Glomerular visceral epithelial cell (primary cell): ENCODE measurements around the gene CD81.

ENCODE experiments used
- DNase-seq: peaks from one replicate; pipeline ENCODE4 v3.0.0-alpha.2; 2016; ENCODE audit errors: extremely low spot score

Gene CD81

DNA sequence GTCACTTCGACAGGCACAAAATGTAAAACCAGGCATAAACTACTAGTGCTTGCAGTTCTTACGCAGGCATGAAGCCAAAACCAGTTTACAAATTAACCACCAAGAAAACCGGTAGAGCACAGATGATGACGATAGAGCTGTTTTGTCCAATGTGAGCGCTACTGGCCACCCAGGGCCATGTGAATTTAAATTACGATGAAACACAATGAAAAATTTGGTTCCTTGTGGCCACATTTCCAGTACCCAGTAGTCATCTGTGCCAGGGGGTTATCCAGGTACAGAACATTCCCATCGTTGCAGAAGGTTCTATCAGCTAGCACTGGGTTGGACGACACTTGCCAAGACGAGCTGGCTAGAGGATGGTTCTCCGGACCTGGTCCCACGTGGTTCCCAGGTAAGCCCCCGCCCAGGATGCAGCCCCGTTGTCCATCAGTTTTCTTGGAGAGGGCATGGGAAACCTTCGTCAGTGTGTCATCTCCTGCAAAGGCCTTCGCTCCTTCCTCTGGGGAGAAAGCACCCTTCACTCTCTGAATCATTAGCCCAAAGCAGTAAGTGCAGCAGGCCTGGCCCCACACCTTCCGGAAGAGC lies 1.1 kb upstream of the CD81 start:
- no peak for DNase-seq

DNA sequence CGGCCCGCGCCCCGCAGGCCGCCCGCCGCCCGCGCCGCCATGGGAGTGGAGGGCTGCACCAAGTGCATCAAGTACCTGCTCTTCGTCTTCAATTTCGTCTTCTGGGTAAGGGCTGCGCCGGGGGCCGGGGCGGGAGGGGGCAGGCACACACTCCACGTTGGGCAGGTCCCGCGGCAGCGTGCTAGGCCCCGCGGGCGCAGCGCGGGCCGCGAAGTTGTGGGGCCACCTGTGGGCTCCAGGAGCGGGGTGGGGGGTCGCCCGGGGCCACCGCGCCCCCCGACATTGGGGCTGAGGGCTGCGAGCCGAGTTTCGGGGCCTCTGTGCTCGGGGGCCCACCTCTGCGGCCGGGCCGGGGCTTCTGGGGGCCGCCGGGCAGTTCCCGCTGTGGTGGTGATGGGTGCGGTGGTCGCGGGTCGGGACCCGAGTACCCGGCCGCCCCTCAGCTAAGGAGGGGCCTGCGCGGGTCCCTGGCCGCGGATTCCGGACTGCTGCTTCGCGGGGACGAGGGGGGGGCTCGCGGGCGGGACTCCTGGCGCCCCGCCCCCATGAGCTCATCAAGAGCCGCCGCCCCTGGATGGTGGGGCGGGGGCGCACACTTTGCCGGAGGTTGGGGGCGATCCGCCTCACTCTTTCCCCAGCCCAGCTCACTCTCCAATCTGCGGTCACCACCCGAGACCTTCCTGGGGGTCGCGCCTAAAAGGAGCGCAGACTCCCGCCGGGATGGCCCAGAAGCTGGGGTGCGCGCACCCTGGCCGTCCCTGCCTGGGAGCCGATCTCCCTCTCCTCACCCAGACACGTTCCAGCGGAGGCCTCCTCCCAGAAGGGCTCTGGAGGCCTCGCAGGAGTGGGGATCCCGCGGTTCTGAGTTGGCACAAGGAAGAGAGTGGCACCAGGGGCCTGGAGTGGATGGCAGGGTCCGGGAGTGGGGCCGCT lies 667 bp downstream of the CD81 start:
- peak; percentile 50 for DNase-seq

DNA sequence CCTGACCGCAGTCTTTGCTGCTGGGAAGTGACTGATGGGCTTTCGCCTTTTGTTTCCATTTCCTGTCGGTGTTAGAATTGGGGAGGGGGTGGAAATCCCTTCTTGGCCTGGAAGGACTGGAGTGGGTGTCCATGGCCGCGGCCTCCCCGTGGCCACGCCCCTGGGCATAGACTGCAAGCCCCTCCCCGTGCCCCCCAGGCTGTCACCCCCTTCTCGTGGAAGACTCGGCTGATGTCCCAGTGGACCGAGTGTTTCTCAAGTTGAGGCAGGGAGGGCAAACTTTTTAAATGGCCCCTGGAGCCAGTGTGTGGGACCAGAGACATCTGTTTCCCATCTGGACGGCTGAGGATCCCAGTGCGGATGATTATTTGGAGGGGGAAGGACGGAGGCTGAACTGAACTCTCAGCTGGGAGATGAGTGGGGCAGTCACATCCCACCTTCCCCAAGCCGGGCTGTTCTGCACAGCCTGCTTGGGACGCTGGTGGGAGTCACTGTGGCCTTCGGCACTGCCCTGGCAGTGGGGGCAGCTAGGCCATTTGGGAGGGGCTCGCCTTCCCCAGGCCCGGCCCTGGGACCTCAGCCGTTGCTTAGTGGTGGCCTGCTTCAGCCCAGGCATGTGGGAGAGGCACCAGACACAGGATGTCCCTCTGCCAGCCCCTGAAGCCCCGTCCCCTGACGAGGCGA lies 1.6 kb downstream of the CD81 start:
- DNase-seq, result no peak

DNA sequence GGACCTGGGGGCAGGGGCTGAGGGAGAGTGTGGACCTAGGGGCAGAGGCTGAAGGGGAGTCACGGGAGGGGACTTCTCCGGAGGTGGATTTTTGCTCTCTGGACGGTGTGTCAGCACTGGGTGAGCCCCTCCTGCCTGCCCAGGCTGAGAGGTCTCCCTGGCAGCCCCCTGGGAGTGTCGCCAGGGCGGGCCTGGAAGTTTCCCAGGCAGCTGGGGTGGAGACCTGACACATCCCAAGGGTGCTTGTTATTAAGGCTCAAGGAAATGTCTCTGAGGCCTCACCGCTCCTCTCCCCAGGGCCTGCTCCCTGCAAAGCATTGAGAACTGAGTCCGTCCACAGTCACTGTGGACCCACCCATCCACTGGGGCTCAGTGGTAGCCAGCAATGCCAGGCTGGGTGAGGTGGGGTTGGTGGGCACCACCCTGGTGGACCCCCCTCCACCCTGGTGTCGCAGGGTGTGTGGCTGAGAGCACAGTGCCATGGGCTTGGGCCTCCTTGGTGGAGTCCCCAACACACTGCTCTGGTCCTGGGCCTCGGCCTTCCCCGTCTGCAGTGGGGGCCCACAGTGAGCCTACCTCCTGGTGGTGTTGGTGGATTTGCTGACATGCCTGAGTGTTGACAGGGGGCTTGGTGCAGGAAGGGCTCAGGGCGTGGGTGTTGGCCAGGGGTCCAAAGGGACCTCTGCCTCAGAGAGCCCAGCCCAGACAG lies 2.5 kb downstream of the CD81 start:
- DNase-seq, result no peak

DNA sequence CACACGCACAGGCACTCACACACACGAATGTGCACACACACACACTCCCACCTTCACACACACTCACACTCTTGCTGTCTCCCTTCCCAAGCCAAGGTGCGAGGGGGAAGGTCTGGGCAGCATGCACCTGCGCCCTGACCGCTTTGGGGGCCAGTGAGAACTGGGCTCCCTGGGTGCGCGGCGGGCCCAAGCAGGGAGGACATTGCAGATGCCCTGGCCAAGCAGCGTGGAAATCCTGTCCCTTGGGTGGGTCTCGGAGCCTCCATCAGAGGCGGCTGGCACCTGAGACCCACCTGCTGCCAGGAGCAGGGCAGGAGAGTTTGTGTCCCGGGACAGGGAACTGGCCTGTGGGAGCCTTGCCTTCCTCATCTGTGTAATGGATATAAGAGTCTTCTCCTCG lies 3.3 kb downstream of the CD81 start:
- no peak for DNase-seq

DNA sequence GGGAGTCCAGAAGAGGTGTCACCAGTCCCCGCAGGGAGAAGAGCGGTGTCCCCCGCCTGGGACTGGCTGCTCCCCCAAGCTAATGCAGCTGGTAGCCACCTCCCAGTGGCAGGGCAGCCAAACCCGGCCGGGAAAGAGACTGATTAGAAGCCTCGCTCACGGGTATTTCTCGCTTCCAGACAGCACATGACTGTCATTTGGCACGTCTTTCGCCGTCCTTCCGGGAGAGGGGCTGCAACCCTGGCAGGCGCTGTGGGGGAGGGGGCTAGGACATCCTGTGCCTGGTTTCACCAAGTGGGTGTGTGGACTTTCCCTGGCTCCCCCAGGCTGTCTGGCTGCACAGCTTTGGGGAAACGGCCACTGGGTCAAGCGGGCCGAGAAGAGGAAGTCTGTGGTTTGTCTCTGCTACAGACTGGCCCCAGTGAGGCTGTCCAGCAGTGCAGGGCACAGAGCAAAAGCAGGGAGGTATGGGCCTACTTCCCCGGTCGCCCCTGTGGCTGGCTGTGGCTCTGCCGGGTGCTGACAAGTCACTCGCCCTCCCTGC lies 3.8 kb downstream of the CD81 start:
- DNase-seq, result no peak

DNA sequence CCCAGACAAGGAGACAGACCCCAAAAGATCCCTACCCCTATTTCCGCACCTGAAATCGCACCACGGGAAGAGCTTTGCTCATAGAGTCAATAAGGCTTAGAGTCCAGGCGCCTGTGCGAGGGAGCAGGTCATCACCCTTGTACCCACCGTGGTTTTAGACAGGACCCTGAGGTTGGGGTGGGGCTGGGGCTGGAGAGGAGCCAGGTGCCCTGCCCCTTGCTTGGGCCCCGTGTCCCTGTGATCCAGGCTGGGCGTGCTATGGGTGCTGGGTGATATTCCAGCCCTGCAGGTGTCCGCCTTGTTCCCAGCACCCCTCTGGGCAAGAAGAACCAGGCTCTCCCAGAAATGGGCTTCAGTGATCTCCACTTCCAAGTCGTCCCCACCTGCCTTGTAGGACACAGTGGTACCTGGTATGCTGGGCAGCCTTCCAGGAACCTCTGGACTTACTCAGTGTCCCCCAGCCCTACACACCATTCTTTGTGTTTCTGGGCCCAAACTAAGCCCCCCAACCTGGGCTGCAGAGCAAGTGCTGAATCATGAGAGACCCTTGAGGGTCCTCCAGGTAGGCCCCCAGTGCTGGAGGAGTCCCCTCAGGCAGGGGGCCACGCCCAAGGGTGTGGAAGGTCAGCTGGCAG lies 4.5 kb downstream of the CD81 start:
- DNase-seq, result no peak

DNA sequence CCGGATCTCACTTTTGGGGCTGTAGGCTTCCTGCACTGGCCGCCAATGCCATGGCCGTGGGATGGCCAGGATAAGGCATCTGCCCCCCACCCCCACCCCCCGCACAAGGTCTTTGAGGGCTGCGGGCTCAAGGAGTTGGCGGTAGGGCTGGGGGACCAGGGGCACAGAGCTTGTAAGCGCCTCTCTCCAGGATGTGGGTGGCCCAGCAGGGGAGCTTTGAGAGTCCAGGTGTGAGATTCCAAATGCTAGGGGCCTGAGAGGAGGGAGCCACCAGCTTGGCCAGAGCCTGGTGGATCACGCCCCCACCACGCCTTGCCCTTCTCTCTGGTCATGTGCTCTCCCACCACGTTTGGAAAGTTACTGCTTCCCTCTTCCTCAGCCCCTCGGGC lies 5.0 kb downstream of the CD81 start:
- no peak for DNase-seq

DNA sequence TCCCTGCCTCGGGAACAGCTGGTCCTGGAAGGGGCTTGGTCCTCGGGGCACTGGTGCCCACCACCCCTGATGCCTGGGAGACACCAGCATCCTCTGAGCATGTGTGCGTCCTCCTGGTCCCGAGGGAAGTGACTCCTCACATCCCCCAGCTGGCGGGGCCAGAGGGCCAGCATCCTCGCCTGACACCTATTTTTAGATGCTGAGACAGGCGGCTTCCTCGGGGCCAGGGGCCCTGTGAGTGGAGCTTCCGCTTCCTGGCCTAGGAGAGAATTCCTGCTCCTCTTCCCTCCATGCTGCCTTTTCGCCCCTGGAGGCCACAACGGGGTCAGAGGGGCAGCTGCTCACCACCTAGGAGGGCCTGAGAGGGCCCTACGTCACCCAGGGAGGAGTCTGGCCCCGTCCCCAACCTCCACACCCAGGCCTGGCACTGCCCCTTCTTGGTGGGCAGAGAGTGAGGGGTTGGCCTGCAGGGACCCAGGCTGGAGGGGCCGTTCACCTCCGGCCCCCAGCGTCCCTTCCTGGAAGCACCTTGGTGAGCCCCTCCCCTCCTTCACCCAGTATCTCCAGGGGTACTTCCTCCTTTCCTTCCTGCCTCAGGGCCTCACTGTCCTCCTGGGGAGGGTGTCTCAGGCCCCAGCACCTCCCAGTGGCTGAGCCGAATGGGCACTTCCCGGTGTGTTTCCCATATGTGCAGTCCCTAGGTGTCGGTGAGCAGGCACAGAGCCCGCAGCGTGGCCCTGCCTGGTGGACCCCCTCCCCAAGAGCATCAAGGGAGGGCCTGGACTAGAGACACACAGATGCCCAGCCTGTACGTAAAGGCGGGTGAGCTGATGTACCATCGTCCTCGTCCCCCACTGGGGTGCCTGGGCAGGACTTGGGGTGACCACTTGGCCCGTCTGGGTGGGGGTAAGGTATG lies 6.1 kb downstream of the CD81 start:
- no peak for DNase-seq

DNA sequence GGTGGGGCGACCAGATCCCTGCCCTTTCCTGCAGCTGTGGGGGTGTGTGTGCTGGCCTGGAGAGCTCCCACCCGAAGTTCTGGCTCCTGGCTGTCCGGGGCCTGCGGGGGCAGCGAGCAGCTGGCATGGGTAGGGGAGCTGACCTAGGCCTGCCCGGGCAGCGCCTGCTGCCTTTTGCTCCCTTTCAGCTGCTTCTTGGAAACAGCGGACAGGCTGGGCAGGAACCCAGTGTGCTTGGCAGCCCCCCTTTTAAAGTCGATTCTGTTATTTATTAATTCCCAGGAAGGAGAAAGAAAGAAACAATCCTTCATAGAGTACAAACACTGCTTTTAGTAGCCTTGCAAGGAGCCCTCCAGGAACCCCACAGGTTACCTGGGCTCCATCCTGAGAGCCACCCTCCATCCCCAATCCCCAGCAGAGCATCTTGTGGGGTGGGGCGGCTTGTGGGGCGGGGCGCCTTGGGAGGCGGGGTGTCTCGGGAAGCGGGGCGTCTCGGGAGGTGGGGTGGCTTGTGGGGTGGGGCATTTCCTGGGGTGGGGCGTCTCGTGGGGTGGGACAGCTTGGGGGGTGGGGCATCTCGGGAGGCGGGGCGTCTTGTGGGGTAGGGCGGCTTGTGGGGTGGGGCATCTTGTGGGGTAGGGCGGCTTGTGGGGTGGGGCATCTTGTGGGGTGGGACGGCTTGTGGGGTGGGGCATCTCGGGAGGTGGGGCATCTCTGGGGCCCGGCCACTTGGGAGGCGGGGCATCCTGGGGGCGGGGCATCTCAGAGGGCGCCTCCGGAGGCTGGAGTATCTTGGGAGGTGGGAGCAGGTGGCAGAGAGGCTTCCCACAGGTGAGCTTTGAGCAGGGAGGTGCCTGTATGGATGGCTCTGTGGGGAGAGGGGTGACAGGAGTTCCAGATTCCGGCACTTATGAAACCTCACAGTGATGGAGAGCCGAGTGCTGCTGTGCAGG lies 7.0 kb downstream of the CD81 start:
- no peak for DNase-seq

DNA sequence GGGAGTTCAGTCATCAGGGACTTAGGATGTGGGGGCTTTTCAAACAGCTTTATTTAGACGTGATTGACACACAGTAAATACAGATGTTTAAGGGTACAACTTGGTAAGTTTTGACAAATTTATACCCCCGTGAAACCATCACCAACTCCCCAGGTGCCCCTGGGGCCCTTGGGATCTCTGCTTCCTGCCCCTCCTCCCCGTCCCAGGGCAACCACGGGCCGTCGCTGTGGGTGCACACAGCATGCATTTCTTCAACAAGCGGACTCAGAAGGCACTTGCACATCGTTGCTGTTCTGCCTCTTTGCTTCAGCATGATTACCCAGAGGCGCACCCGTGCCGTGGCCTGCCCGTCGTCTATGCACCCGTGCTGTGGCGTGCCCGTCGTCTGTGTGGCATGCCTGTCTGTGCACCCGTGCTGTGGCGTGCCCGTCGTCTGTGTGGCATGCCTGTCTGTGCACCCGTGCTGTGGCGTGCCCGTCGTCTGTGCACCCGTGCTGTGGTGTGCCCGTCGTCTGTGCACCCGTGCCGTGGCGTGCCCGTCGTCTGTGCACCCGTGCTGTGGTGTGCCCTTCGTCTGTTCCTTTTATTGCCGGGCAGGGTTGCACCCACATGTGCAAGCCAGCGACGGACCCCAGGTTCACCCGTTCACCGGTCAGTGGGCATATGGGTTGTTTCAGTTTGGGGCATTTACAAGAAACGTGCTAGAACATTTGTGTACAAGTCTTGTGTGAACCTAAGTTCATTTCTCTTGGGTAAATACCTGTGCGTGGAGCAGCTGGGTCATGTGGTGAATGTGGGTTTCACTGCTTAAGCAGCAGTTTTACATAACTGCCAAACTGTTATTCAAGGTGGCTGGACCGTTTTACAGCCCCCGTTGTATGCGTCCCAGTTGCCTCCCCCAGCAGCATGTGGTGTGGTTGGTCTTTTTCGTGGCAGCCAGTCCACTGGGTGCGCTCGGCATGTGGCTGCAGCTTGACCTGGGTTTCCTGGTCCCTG lies 8.3 kb downstream of the CD81 start:
- no peak for DNase-seq

DNA sequence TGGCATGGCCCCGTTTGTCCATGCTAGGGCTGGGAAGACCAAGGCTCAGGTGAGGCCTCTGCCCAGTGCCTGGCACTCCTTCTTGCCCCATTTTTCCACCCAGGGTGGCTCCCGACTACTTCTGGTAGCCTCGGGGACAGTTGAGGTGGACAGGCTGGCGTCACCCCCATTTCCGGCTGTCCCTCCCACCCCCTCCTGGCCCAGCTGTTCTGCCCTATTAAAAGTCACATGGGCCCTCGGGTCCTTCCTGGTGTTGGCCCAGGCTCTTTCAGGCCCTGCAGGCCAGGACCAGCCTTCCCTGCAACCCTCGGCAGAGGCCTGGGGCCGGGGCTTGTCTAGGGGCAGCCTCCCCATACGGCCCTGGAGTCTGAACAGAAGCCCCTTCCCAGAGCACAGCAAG lies 9.5 kb downstream of the CD81 start:
- DNase-seq, result no peak

DNA sequence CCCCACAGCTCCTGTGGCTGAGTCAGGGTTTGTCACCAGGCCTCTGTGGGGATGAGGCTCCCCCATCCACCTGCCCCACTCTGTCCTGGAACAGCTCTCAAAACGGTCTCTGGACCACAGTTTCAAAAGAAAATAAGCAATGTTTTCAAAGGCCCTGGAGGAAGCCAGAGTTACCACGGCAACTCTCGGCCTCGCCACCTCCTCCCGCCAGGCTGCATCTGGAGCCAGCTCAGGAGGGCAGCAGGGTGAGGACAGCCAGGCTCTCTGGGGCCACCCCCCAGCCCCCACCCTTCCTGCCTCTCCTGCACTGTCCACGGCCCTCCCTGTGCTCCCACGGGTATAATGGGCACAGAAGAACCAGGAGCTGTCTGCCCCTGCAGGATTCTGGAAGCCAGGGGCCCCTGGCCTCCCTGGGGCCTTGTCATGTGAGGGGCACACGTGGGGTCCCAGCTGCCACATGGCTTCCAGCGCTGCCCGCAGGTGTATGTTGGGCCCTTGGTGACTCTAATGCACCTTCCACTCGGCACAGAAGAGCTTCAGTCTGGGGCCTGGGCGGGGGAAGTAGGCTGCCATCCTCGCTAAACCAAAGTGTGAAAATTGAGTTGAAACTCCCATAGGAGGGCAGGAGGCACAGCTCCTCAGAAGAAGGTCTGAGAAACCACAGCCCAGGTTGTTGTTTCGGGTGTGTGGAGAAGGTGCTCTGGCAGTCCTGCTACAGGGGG lies 10.3 kb downstream of the CD81 start:
- peak; percentile 25 for DNase-seq

DNA sequence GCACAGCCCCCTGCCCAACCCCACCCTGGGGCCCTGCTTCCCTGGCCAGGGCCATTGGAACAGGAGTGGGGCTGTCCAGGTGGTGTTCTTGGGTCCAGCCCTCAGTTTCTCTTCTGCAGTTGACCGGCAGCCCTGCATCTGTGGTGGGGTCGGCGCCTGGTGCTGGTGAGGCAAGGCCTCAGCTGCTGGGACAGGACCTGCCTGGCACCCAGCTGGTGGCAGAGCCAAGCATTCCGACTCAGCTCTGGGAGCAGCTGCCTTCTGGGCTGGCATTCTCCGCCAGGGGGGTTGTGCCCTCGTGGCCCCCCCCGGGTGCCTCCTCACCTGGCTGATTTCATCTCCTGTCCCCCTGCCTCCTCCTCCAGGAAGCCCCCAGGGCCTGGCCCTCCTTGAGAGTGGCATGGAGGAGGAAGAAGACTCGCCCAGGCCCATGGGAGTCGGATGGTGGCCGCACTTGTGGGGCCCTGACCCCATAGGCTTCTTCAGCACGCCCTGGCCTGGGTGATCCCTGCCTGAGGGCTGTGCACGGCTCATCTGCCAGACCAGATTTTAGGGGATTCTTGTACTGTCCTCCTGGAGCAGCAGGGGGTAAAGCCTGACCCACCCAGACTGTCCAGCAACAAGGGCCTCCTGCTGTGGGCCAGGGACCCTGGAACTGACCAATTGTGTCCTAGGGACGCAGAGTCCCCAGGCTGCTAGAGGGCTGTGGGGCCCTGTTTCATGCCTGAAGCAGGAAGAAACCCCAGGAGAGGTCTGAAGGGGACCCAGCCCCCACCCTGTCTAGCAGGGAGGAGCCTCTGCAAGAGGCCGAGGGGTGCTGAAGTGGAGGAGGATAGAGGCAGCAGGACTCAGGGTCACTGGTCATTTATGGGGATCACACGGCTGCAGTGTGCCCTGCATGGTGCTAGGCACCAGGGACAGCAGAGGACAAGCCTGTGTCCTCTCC lies 11.6 kb downstream of the CD81 start:
- no peak for DNase-seq

DNA sequence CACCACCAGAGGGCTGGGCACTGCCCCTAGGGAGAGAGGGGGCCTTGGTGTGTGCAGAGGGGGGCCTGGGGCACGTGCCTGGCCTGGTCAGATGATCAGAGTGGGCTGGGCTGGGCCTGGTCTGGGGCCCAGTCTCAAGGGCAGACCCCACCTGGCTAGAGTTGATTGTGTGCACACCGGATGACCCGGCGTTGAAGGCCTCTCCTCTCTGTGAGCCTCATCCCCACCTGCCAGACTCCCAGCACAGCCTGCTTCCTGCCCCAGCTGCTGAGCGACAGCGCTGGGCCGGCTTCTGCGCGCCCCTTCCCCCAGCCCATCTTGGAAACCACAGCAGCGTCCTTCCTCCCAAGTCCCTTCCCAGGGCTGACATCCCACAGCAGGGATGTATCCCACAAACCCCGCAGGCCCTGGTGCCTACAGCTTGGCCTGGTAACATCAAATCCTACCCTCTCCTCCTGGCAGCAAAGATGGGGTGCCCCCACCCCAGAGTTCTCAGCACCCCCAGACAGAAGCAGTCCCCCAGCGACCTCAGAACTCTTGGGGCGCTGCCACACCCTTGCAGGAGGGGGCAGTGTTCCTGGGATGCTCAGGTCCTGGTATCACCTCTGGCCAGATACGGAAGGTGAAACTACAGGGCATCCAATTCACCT lies 12.4 kb downstream of the CD81 start:
- no peak for DNase-seq
